AG08396 (cell line): ENCODE data around the gene PCGF3.
A peak's percentile ranks its signal among the peaks of the same experiment; 100 is the strongest.
"Not testable (repeated sequence)": the region's sequence is repeated elsewhere in the genome, so short reads cannot be mapped to it uniquely, and the experiment has no call there.

ENCODE experiments used
- DNase-seq: peaks from one replicate; pipeline ENCODE4 v3.0.0; 2012; ENCODE audit warnings: low spot score, mixed read lengths

PCGF3 gene

DNA sequence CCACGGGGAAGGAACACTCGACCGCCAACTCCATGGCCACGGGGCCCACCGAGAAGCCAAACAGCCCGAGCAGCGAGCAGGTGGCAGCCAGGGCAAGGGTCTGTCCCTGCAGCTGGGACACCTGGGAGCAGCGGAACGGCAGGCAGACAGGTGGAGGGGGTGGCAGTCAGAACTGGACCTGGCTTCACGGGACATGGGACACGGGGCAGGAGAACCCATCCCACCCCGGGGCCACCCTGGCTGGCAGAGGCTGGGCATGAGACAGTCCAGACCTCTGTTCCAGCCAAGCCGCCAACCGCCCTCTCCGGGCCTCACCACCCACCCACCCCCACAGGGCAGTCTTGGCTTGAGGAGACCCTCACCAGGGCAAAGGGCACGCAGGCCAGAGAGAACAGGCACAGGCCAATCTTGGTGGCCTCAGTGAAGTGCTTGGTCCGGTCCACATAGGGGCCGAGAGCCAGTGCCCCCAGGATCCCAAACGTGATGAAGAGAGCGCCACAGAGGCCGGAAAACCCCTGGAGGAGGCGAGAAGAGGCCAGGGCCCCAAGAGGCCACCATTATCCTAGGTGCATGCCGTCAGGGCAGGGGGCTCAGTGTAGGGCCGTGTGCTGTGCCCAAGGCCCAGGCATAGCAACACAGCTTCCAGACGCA, 22.3 kb upstream of the PCGF3 start:
- DNase-seq, result no peak

DNA sequence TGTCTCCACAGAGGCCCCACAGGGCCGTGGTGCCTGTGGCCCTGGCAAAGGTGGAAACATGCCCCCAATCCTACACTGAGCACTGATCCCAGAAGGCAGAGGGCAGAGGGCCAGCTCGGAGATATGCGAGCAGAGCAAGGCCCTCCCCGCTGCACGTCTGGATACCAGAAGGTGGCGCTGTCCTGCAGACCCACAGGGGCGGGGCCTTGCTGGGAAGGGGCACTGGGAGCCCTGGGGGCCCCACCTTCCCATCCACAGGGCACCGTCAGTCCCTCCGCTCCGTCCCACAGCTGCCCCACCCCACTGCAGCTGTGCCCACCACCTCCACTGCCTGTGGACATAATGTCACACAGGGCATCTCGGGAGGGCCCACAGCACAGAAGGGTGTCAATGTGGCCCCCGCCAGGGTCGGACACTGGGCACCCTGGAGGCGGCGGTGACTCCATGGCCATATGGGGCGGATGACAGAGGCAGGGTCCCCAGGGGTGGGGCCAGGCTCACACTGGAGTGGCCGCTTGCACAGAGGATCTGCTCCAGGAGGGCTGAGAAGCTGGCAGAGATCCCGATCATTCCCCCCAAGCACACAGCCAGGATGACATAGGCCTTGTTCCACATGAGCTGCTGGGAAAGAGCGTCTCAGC, 21.5 kb upstream of the PCGF3 start:
- peak; percentile 81 for DNase-seq

DNA sequence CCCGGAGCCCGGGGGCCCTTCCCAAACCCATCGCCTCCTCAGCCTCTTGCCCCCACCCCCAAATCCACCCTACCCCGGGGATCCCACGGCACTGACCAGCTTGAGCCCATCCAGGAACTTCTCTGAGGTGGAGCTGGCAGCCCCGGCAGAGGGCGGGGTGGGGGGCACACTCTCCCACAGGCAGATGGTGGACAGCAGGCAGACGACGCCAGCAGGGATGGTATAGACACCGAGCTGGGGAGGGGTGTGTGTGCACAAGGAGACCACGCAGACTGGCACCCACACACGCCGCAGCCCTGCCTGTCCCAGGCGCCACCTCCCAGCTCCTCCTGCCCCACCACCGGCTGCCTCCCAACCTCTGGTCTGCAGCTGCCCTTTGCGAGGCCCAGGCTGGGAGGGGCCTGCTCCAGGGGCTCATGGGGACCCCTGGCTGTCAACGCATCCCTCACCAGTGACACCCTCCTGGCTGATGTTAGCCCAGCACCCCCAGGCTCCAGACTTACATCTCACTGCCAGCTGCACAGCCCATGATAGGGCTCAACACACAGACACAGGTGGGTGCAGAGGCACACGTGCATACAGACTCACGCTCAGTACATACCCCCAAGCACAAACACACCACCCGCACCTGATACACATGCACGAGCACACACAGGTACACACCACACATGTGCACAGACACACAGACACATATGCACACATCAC, 20.9 kb upstream of the PCGF3 start:
- DNase-seq, result no peak

DNA sequence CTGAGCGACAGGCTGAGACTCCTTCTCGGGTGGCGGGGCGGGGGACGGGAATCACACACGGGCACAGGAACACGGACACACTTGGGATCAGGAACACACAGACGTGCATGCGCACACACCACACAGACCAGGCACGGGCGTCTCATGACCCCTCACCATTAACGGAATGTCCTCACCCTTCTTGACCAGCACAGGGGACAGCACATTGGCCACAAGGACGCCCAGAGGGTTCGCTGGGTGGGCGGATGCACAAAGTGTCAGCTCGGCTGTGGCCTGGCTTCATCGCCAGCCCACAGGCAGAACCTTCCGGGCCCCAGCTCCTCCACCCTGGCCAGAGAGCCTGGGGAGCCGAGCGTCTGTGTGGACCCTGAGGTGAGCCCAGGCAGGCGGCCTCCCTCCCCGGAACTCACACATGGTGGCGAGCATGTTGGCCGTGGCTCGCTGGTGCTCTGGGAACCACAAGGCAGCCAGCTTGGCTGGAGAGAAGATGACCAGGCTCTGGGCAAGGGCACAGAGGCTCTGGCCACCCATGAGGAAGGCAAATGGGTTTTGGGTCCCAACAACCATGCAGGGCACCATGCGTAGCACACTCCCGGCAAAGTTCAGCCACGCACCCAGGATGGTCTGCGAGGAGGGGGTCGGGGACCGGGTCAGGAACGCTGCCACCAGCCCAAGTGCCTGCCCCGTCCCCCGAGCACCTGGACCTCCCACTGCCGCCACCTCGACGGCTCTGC, 19.8 kb upstream of the PCGF3 start:
- no peak for DNase-seq

DNA sequence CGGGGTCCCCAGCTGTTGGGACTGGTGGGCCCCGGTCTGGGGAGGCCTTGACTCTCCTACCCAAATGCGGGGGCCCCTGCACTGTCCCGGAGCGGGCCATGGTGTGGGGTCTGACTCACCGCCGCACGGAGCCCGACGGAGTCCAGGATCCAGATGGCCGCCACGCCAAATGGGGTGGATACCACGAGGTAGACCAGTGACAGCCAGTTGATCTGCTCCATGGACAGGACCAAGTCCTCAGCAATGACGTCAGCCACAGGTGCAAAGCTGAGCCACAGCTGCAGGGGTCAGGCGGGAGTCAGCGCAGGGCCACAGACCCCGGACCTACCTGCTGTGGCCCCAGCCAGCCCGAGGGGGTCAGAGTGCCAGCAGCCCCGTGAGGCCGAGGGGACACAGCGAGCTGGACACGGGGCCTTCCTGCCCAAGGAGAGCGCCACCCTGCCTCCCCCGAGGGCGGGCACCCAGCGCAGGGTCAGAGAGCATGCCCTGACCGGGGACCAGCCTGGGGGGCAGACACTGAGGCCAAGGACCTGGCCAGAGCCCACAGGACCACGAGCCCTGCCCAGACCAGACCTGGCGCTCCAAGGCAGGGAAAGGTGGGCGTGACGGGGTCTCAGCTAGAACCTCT, 19.1 kb upstream of the PCGF3 start:
- DNase-seq, result no peak

DNA sequence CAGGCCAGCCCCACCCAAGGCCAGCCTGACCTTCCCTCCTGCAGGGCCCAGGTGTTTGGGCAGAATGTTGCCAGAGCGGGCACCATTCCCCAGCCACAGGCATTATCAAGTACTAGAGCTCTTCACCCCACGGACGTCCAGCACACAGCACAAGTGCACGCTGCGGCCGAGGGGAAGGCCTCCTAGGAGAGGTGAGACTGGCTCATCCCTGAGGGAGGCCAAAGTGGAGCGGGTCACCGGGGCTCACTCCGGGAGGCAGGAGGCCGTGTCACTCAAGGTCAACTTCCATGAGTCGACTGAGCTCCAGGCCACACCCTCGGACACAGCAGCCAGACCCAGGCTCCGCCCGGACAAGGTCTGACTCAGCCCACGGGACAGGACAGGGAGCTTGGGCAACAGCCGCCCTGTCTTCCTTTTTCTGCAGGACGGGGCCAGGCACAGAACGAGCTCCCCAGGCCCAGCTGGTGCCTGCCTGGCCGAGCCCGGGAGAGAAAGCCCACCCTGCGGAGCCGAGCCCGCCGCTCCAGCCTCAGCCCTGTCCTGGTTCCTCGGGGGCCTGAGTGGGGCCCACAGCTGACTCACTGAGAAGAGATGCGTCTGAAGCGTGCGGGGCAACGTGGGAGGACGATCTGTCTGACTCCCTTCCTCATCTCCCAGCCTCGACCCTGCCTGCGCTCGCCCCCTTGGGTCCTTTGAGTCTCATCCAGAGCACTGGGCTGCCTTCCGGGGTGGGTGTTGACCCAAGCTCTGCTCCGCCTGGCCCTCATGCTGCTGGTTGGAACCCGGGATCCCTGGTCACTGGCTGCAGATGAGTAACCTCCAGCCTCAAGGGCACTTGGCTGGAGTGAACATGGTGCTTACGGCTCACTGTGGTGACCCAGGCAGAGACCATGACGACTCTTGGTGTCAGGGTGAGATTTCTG, 18.3 kb upstream of the PCGF3 start:
- peak; percentile 98 for DNase-seq

DNA sequence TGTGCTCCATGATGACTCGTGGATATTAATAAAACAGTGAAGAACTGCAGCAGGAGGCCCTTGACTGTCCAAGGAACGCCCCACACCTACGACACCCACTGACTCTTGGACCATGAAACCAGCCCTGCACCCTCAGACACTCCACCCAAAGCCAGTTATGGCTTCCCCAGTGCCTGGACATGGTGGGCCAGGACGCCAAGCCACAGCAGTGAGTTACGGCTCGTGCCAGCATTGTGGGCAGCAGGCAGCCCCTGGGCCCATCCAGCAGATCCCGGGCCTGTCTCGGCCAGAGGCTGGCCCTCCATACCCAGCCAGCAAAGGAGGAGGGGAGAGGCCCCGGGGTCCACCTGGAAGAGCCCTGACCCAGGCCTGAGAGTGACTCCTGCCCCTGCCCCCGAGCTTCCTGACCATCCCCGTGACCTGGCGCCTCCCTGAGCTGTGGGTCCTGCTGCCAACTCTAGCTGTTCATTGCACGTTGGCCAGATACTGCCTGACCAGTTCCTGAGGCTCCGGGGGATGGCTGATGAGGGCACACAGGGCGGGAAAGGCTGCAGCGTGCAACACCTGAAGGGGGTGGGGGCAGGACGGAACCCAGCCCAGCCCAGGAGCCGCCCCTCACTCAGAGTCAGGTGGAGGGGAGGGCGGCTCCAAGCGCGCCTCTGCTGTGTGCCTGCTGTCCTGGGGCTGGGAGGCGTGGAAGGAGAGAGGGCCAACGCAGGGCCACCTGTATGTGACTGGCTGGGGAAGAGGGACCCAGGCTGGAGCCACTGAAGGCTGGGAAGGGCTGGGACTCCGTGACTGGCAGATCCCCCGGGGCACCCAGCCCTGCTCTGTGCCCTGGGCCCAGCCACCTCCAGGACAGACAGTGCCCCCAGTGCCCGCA, 17.4 kb upstream of the PCGF3 start:
- peak; percentile 31 for DNase-seq

DNA sequence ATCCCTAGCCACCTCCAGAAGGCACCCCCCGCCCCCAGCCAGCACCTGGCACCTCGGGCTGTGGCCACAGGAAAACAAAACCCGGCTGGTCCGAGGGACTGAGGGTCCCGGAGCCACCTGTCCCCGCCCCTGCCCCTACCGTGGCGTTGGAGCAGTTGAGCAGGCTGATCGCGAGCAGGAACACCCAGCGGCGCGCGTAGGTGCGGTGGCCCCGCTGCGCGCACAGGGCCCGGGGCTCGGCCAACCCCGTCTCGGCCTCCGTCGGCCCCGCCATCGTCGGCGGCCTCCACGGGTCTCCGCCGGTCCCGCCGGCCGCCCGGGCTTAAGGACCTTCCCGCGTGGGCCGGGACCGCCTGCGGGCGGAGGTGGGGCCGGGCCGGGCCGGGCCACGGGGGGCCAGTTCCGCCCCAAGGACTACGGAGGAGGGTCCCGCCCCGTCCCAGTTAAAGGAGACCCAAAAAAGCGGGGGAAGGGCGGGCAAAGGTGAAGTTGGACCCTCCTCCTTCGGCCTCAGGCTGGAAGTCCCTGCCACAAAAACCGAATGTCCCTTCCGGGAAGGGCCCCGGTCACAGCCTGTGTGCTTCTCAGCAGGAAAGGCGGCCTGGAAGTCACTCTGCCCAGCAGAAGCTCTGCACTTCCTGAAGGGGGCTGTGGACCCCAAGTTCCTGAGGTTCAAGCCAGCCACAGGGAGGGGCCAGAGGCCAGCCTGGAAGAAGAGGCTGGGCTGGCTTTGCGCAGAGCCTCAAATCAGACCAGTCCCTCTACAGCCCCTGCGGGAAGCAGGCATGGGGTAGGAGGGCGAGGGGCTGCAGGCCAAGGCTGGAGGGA, 16.6 kb upstream of the PCGF3 start, which contains the start of gene SLC49A3:
Gene SLC49A3 (minus strand): TSS at position 298 of the 828 bp plus-strand sequence. CDS start 24 bp downstream, at position 274.
- peak; percentile 41 for DNase-seq

DNA sequence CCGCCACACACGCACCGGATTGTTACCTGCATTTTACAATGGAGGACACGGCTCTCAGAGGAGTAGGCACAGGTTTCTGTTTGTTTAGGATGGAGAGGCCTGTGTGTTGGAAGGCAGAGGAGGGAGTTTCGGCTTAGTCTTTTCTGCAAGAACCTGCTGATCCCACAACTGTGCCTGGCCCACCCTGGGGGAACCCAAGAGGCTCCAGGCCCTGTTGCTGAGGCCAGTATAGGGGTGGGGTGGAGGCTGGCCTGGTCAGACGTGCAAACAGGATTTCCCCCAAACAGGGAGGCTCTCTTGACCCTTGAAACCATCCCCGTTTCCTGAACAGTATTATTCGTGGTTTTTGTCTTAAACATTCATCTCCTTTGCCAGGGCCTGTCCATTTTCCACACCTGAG, 15.9 kb upstream of the PCGF3 start:
- no peak for DNase-seq

DNA sequence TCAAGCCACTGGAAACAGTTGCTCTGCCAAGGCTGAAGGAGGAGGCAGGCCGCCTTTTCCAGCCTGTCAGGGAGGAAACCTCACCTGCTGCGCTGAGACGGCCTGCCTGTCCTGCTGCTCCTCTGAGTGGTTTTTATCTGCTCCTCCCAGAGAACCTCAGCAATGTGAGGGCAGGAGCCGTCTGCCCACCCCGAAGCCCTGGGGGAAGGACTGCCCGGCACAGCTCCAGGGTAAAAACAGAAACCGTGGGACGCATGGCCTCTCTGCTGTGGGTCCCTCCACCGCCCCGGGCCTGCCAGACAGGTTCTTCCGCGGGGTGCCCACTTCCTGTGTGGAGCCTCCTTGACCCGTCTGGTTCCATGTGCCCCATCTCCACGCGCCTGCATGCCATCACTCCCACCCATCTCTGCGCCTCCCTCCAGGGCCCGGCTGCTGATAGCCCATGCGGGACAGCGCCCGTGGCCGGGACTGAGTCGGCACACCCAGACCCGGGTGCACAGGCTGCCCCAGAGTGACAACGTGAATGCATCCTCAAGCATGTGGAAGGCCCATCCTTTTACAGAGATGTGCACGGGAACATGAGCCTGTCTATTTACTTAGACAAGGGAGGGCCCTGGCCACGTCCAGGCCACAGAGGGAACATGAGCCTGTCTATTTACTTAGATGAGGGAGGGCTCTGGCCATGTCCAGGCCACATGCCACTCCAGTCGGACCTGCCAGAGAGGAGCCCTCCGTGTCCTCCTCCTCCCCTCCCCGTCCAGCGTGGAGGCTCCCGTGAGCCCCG, 12.7 kb upstream of the PCGF3 start:
- no peak for DNase-seq

DNA sequence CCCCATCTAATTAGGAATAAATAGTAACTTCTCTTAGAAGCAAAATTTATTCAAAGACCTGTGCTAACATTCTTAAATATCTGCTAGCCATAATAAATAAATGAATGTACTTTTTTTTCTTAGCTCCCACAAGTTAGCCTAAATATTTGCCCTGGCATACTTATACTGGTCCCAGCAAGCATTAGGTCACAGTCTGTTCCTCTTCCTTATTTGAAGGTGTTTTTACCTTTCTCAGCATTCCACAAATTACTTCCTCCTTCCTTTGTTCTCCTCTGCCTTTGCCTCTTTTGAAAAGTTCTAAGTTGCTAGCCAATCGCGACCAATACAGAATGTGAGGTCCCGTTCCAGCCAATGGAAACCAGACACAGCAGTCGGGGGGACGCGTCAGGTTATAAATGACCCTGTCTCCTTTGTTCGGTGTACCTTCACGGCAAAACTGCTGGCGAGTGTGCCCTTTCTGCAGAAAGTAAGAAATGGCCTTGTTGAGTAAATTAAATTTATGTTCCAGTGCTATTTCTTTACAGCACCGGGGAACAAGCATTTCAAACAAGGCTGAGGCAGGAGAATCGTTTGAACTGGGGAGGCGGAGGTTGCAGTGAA, 11.2 kb upstream of the PCGF3 start:
- not testable (repeated sequence) for DNase-seq

DNA sequence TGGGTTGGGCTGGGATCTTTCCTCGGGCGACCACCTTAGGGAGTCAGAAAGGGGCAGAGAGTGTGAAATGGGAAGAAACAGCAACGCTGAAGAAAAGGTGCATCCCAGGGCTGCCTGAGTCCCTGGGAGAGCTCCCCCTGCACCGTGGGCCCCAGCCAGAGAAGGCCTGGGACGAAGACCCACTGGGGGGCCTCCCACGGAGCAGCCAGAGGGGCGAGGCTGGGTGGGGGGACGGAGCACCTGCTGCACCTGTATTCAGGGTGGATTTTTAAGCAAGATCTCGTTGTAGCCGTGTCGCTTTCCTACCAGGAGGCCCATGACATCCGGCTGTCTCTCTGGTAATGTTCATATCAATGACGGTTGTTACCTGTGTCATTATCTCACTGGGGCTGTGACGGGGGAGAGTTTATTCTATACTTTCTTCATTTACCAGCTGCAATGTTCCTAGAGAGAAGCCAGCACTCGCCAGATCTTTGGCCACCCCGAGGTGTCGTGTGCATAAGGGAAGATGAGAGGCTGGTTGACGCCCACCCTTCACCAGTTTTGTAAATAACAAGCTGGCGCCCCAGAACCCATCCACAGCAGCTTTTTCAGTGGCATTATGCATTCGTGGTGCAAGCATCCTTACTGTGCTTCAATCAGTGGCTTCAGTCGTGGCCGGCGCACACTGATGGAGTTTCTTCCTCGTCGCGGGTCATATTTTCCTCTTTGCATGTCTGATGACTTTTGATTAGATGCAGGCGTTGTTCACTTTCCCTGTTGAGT, 5.6 kb upstream of the PCGF3 start:
- DNase-seq, result no peak

DNA sequence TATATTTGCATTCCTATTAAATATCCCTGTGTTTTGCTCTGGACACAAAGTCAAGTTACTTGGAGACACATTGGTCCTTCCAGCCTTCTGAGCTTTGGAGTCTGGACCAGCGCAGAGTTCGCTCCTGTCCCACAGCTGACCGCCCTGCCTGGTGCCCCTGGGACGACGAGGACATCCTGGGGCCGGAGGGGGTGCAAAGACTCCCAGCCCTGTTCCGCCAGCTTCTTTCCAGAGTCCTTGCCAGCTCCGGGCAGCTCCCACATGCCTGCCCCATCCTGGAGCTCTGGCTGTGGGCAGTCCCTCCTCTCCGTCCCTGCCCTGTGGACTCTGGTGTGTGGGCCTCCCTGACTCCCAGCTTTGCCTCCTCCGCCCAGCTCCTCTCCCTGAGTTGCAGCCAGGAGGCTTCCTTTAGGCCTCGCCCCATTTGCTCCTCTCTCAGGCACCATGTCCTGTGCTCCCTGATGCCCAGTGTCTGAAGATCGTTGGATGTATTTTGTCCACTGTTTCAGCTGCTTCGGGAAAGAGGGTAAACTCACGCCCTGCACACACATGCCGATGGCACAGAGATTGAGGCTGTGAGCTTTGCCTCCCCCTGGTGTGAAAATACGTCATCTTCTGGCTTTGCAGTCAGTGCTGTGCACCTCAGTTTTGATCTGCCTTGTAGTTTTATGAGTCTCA, 4.9 kb upstream of the PCGF3 start:
- DNase-seq, result no peak

DNA sequence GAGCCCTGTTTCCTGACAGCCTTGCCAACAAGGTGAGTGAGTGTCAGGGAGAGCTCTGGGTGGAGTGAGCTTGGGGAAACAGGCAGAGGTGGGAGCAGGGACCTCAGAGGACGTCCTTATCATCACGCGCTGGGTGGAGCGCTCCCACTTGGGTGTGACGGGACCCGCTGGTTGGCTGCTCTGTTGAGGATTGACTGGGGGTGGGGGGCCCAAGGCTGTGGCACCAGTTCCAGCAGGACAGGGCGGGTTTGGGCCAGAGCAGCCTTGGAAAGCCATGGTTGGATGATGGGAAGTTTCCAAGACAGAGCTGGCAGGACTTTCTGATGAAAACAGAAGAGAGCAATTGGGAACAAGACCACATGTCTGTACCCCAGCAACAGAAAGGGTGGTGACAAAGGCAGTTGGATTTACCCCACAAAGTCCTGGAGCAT, 3.0 kb upstream of the PCGF3 start:
- no peak for DNase-seq

DNA sequence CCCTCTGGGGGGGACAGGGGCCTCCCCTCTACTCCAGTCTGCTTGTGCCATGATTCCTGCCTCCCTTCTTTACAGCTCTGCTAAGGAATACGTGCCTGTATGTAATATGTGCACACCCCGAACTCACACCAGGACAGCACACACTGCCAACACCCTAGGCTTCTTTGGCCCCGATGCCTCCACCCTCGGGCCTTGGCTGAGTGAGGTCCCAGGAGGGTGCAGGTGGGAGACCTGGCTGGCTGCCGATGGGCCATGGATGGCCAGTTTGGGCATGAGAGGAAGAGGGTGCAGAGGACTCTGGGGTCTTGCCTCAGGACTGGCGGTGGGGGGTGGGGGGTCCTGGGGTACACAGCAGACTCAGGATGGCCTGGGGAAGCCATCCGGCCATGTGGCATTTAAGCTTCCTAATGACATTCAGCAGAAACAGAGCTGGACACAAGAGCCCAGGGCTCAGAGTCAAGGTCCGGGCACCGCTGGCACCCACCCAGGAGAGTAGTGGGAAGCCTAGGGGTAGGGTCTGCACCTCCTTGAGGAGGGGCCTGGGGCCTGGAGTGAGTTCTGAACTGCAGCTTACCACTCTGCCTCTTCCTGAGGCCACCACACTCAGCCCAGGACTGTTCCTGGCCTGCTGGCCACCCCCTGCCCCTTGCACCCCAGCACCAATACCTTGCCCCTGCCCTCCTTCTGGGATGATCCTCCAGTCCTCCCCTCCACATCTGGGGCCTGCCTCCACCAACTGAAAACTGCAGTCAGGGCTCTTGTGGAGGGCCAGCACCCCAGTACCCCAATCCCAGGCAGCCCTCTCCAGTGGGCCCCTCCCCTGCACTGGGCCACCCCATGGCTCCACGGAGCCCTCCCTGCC, 2.1 kb upstream of the PCGF3 start:
- DNase-seq, result no peak
